ENCODE measurements around the gene PRKAG2. TPM values are rescaled to one million over a fixed set of nuclear protein-coding genes. Genes with fewer than 3 reads are reported as not detected.
A peak's percentile ranks its signal among the peaks of the same experiment; 100 is the strongest.

PRKAG2 gene
- total and polyA plus RNA-seq, 10 donors = 15.8 to 50.9 (median 32.8) TPM

- Histone ChIP-seq H3K27me3 (replicated peaks in 1 of 7) (no peaks in the 10 kb centered on the region), H3K4me1 (peaks cover 0 to 61% (median 16%) of the 10 kb centered on the region in 6 donors), H3K36me3 (peaks cover 0 to 4% (median 0%) of the 10 kb centered on the region in 6 donors), H3K27ac (no peak overlapping the region), H3K9me3 (no peaks in the 10 kb centered on the region), H3K4me3 (no peak overlapping the region)
- DNase-seq = peak; percentile 57
- WGBS, 5 donors = 84 to 93% (median 89%) methylated on average over 12 to 18 of the region's 18 CpGs
- intact Hi-C loops (cut with DNase I; ENCODE audit: low total_unique reads) = no loop called here
- TF ChIP-seq, protein P1, sequence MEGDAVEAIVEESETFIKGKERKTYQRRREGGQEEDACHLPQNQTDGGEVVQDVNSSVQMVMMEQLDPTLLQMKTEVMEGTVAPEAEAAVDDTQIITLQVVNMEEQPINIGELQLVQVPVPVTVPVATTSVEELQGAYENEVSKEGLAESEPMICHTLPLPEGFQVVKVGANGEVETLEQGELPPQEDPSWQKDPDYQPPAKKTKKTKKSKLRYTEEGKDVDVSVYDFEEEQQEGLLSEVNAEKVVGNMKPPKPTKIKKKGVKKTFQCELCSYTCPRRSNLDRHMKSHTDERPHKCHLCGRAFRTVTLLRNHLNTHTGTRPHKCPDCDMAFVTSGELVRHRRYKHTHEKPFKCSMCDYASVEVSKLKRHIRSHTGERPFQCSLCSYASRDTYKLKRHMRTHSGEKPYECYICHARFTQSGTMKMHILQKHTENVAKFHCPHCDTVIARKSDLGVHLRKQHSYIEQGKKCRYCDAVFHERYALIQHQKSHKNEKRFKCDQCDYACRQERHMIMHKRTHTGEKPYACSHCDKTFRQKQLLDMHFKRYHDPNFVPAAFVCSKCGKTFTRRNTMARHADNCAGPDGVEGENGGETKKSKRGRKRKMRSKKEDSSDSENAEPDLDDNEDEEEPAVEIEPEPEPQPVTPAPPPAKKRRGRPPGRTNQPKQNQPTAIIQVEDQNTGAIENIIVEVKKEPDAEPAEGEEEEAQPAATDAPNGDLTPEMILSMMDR (IDR thresholded peaks at IDR 0.05 in 8 of 11, conservative IDR thresholded peaks at IDR 0.05 in 3 of 11) = no peak
- no peak for TF ChIP-seq POLR2AphosphoS5 (IDR thresholded peaks at IDR 0.05)
- TF ChIP-seq POLR2A (IDR thresholded peaks at IDR 0.05) = no peak
Measured at GRCh38 chr7:151866761-151867655, 9.9 kb downstream of the PRKAG2 start.

- Histone ChIP-seq H3K4me3 (no peak overlapping the region), H3K27ac (no peak overlapping the region), H3K36me3 (peaks cover 0 to 4% (median 0%) of the 10 kb centered on the region in 6 donors), H3K27me3 (replicated peaks in 1 of 7) (no peaks in the 10 kb centered on the region), H3K4me1 (peaks cover 0 to 60% (median 16%) of the 10 kb centered on the region in 6 donors), H3K9me3 (no peaks in the 10 kb centered on the region)
- DNase-seq = peak; percentile 33
- WGBS, 5 donors = 90 to 97% (median 93%) methylated on average over 7 of the region's 7 CpGs
- TF ChIP-seq, protein P1 (IDR thresholded peaks at IDR 0.05 in 8 of 11, conservative IDR thresholded peaks at IDR 0.05 in 3 of 11) = no peak
- TF ChIP-seq POLR2A (IDR thresholded peaks at IDR 0.05) (no peak), POLR2AphosphoS5 (IDR thresholded peaks at IDR 0.05) (no peak)
- intact Hi-C loops (cut with DNase I; ENCODE audit: low total_unique reads) = no loop called here
Measured at GRCh38 chr7:151866028-151866427, 10.9 kb downstream of the PRKAG2 start.

- peak; percentile 73 for DNase-seq
- Histone ChIP-seq H3K27me3 (replicated peaks in 1 of 7) (no peaks in the 10 kb centered on the region), H3K27ac (no peak overlapping the region), H3K36me3 (peaks cover 0 to 4% (median 0%) of the 10 kb centered on the region in 6 donors), H3K9me3 (no peaks in the 10 kb centered on the region), H3K4me1 (peaks cover 0 to 51% (median 16%) of the 10 kb centered on the region in 6 donors), H3K4me3 (no peak overlapping the region)
- intact Hi-C loops (cut with DNase I; ENCODE audit: low total_unique reads) = no loop called here
- 90 to 93% (median 91%) methylated on average over 10 to 16 of the region's 16 CpGs for WGBS, 5 donors
- TF ChIP-seq, protein P1 (IDR thresholded peaks at IDR 0.05 in 8 of 11, conservative IDR thresholded peaks at IDR 0.05 in 3 of 11) = no peak
- TF ChIP-seq POLR2AphosphoS5 (IDR thresholded peaks at IDR 0.05) (no peak), POLR2A (IDR thresholded peaks at IDR 0.05) (no peak)
Measured at GRCh38 chr7:151865070-151865670, 11.7 kb downstream of the PRKAG2 start.

- Histone ChIP-seq H3K4me3 (no peak overlapping the region), H3K36me3 (peaks cover 0 to 10% (median 0%) of the 10 kb centered on the region in 6 donors), H3K4me1 (peaks cover 0 to 48% (median 16%) of the 10 kb centered on the region in 6 donors), H3K27me3 (replicated peaks in 1 of 7) (no peaks in the 10 kb centered on the region), H3K9me3 (no peaks in the 10 kb centered on the region), H3K27ac (no peak overlapping the region)
- no peak for TF ChIP-seq POLR2A (IDR thresholded peaks at IDR 0.05)
- TF ChIP-seq POLR2AphosphoS5 (IDR thresholded peaks at IDR 0.05) = no peak
- WGBS, 5 donors = 90 to 94% (median 93%) methylated on average over 6 of the region's 6 CpGs
- intact Hi-C loops (cut with DNase I; ENCODE audit: low total_unique reads) = no loop called here
- DNase-seq = peak; percentile 24
Measured at GRCh38 chr7:151864561-151864960, 12.4 kb downstream of the PRKAG2 start.
